Smooth muscle cell of the brain vasculature (primary cell): ENCODE measurements around the gene MAP3K12.
"Not testable (repeated sequence)": the region's sequence is repeated elsewhere in the genome, so short reads cannot be mapped to it uniquely, and the experiment has no call there.

ENCODE experiments used
- DNase-seq: peaks from one replicate; pipeline ENCODE4 v3.0.0-alpha.2; 2012; ENCODE audit warnings: low read depth, low spot score

The MAP3K12 gene

GRCh38 chr12:53441040-53441833, 58.0 kb downstream of the MAP3K12 start, which contains the start of gene PRR13:
PRR13 (plus strand) TSS chr12:53441734; CDS start chr12:53442715, 981 bp downstream.
- DNase-seq = peak; percentile 97

GRCh38 chr12:53439582-53439981, 59.7 kb downstream of the MAP3K12 start:
- not testable (repeated sequence) for DNase-seq

GRCh38 chr12:53435326-53435725, 63.9 kb downstream of the MAP3K12 start:
- DNase-seq = not testable (repeated sequence)

GRCh38 chr12:53431187-53431586, 68.1 kb downstream of the MAP3K12 start:
- no peak for DNase-seq

- DNase-seq = no peak
Observed at GRCh38 chr12:53430116-53430515, 69.1 kb downstream of the MAP3K12 start.
